HG02970 (cell line): ENCODE data around the gene SMPD2.
A peak's percentile ranks its signal among the peaks of the same experiment; 100 is the strongest.

Source experiments
- ATAC-seq: cut with Tn5 transposase; IDR thresholded peaks from one replicate; pipeline ENCODE4 v1.9.1; 2021; ENCODE audit warnings: mild to moderate bottlenecking, moderate library complexity, moderate number of reproducible peaks; ENCODE audit not compliant: unreplicated experiment, low FRiP score

SMPD2 gene

DNA sequence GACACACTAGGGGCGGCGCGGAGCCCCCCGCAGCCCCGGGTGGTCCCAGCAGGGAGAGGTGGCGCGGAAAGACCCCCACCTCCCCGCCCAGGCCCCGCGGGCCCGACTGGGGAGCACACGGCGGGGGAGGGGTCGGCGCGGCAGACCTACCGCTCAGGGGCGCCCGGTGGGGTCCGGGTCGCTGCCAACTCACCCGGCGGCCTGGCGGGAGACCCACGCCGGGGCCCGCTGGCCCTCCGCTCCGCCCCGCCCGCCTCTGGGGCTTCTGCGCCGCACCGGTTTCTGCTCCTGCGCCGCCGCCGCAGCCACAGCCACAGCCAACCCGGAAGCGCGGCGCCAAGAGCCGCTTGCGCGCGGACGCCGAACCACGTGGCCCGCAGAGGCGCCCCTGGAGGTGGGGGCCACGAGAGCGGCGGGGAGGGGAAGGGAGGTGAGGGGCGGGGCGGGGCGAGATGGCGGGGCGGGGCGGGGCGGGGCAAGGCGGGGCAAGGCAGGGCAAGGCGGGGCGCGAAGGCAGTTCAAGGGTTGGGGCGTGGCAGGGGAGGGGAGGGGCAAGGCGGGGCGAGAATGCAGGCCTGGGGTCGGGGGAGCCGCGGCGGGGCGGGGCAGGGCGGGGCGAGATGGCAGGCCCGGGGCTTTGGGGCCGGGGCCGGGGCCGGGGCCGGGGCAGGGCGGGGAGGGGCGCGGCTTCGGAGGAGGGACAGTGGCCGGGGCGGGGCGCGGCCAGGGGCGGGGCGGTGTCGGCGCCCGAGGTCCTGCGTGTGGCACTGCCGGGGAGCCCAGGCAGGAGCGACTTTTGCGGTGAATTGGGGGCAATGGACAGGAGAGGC is 42.6 kb downstream of the SMPD2 start, which contains the start of gene ZBTB24:
TSS of gene ZBTB24 (minus strand) at position 315 of the 830 bp plus-strand sequence. CDS start 1,193 bp downstream, outside the sequence.
- ATAC-seq, result peak; percentile 89

DNA sequence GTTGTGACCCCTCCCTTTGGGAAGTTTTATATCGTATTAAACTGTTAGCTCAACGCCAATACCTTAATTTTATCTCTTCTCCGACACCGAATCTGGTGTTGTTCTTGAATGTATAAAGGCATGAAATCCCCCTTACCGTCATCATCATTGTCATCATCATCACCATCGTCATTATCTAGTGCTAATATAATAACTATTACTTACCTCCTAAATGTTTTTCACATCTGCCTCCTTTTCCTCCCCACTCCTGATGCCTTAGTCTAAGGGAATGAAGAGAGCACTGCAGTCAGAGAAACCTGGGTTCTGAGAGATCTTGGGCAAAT is 43.2 kb downstream of the SMPD2 start:
- ATAC-seq, result peak; percentile 4

DNA sequence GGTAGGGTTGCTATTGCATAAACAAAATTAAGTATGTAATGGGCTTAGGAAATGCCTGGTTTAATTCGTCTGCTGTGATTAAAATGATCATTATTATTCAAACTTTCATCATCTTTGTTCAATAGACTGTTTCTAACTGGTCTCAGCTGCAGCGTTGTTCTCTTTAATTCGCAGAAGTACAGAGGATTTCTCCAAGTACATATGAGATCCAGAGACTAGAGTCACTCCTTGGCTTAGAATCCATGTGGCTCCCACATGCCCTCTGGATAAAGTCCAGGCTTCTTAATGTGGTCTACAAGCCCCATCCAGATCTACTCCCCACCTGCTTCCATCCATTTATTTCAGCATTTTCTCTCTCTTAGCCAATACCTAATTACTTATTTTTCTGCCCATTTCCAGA is 43.6 kb downstream of the SMPD2 start:
- ATAC-seq, result no peak

DNA sequence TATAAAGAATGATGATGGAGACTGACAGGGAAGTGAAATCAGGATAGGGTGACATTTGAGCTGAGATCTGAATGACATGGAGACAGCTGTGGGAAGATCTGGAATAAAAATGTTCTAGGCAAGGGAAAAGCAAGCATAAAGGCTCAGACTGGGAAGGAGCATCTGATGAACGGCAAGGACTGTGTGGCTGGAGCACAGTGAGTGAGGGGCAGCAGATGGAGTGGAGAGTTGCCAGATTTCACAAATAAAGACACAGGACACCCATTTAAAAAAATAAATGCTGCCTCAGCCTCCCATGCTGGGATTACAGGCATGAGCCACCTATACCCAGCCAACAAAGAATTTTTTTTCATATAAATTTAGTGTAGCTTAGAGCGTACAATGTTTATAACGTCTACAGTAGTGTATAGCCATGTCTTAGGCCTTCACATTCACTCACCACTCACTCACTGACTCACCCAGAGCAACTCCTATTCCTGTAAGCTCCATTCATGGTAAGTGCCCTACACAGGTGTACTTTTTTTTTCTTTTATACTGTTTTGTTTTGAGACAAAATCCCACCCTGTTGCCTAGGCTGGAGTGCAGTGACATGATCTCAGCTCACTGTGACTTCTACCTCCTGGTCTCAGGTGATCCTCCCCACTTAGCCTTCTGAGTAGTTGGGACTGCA is 44.9 kb downstream of the SMPD2 start:
- no peak for ATAC-seq

DNA sequence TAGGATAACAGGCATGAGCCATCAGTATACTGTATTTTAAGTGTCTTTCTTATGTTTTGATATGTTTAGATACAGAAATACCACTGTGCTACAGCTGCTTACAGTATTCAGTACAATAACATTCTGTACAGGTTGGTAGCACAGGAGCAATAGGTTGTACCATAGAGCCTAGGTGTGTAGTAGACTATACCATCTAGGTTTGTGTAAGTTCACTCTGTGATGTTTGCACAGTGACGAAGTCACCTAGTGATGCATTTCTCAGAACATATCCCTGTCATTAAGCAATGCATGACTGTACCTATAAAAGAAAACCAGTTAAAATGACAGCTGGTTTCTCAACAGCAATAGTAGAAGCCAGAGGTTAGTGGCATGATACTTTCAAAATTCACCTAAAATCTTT is 45.5 kb downstream of the SMPD2 start:
- no peak for ATAC-seq

DNA sequence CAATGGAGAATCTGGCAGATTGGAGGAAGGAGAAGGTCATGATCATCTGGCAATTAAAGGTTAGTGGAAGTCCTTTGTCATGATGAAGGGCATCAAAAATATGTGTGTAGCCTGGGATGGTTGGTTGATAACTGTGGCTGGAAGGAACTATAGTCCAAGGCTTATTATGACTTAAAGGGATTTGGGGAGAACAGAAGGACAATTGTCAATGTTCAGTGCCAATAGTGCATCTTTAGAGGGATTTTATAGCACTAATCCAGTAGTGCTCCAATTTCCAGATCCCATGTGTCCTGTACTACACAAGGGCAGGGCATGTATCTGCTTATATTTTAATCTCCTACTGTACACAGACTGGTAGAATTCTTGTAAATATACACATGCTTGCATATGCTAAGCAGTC is 47.5 kb downstream of the SMPD2 start:
- no peak for ATAC-seq

DNA sequence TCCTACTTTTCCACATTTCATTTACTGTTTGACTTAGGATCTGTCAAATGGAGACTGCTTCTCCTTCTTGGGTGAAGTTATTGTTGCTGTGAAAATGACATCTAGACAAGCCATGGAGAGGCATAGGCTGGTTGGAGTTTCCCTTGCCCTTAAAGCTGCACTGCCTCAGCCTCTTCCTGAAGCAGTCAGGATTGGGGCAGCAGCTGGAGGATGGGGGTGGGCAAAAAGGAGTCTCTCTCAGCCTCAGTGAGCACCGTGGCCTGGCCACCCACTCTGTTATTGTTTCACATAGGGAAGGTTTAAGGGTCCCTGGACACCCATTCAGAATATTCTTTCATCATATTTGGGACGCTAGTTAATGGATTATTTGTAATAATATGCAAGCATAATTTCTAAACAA is 50.2 kb downstream of the SMPD2 start:
- ATAC-seq, result no peak

DNA sequence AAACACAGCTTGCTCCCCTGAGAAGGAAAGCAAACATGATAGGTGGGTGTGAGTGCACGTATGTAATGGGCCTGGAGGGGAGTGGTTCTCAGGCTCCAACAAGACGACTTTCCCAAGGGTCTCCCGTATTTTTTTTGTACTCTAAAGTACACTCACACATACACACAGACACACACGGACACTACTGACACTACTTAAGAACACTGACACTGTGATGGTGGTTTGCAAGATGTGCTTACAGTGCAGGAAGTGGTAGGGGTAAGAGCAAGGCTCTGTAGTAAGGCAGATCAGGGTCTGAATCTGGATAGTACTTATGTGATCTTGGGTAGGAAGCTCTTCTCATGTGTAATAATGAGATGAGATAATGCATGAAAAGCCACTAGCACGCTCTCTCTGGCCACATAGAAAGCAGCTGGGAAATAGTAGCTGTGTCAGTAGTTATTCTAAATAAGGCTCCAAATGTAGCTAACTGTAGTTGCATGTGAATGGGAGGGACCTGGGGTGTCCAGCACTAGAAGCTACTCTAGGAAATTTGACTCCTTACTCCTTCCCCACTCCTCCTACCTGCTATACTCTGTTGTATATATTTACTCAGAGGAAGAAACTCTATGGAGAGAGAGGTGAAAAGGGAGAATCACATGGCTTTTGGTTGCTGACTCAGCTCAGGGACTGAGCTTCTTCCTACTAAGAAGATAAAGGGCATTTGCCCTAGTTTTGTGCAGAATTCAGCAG is 50.8 kb downstream of the SMPD2 start:
- no peak for ATAC-seq
